NT2/D1 (cell line): ENCODE measurements around the gene DMD.
A peak's percentile ranks its signal among the peaks of the same experiment; 100 is the strongest.

Experiments used
- DNase-seq: peaks from one replicate; pipeline ENCODE4 v3.0.0-alpha.2; 2011; ENCODE audit warnings: low read depth, low spot score
- H3K27me3 ChIP-seq: 2 replicates; pipeline ENCODE4 v1.6.0; 2011; ENCODE audit warnings: mild to moderate bottlenecking; ENCODE audit not compliant: insufficient read length, insufficient read depth
- H3K36me3 ChIP-seq: 2 replicates; pipeline ENCODE4 v1.6.1; 2011; ENCODE audit warnings: mild to moderate bottlenecking, low read length, mixed read lengths; ENCODE audit not compliant: insufficient read depth, insufficient read length
- H3K4me1 ChIP-seq: 2 replicates; pipeline ENCODE4 v1.5.1; 2011; ENCODE audit not compliant: insufficient read depth, insufficient read length
- H3K4me3 ChIP-seq: 2 replicates; pipeline ENCODE4 v1.5.1; 2011; ENCODE audit warnings: low read depth; ENCODE audit not compliant: insufficient read length
- H3K9ac ChIP-seq: 2 replicates; pipeline ENCODE4 v1.6.0; 2011; ENCODE audit warnings: low read depth; ENCODE audit not compliant: insufficient read length
- H3K9me3 ChIP-seq: 2 replicates; pipeline ENCODE4 v1.5.1; 2011; ENCODE audit warnings: mild to moderate bottlenecking, low read length; ENCODE audit not compliant: insufficient read depth
- SUZ12 ChIP-seq: IDR thresholded peaks from 2 replicates; pipeline ENCODE4 v1.6.1; 2011; ENCODE audit not compliant: insufficient read length, insufficient read depth; ENCODE audit errors: extremely low read depth
- YY1 ChIP-seq: IDR thresholded peaks from 2 replicates; pipeline ENCODE4 v1.6.1; 2011; ENCODE audit not compliant: insufficient read length, insufficient read depth
- ZNF274 ChIP-seq: IDR thresholded peaks from 2 replicates; pipeline ENCODE4 v1.6.1; 2011; ENCODE audit warnings: mild to moderate bottlenecking, low read depth, low read length

The DMD gene

GRCh38 chrX:32451954-32452695, 759.2 kb downstream of the DMD start:
- DNase-seq = no peak
- no peaks in the 10 kb centered on the region for H3K4me1 ChIP-seq
- H3K27me3 ChIP-seq = no peaks in the 10 kb centered on the region
- no peak overlapping the region for H3K4me3 ChIP-seq
- H3K36me3 ChIP-seq = no peaks in the 10 kb centered on the region
- TF ChIP-seq ZNF274 (no peak), SUZ12 (no peak), YY1 (no peak)
- no peak overlapping the region for H3K9ac ChIP-seq
- H3K9me3 ChIP-seq = no peaks in the 10 kb centered on the region

- H3K36me3 ChIP-seq = no peaks in the 10 kb centered on the region
- H3K9ac ChIP-seq = no peak overlapping the region
- TF ChIP-seq ZNF274 (no peak), SUZ12 (no peak), YY1 (no peak)
- H3K4me1 ChIP-seq = no peaks in the 10 kb centered on the region
- no peaks in the 10 kb centered on the region for H3K9me3 ChIP-seq
- no peak overlapping the region for H3K4me3 ChIP-seq
- no peaks in the 10 kb centered on the region for H3K27me3 ChIP-seq
- no peak for DNase-seq
Measured at GRCh38 chrX:32448945-32449344, 762.4 kb downstream of the DMD start.

- no peak for DNase-seq
- no peak overlapping the region for H3K4me3 ChIP-seq
- no peaks in the 10 kb centered on the region for H3K9me3 ChIP-seq
Measured at GRCh38 chrX:32448320-32448719, 763.0 kb downstream of the DMD start.

GRCh38 chrX:32447640-32448039, 763.7 kb downstream of the DMD start:
- Histone ChIP-seq H3K4me1 (no peaks in the 10 kb centered on the region), H3K9ac (no peak overlapping the region), H3K4me3 (no peak overlapping the region), H3K9me3 (no peaks in the 10 kb centered on the region), H3K27me3 (no peaks in the 10 kb centered on the region), H3K36me3 (no peaks in the 10 kb centered on the region)
- TF ChIP-seq SUZ12 = no peak
- TF ChIP-seq ZNF274 = no peak
- TF ChIP-seq YY1 = no peak
- DNase-seq = no peak

More at GRCh38 chrX:32448320-32448719, 763.0 kb downstream of the DMD start:
- no peaks in the 10 kb centered on the region for H3K27me3 ChIP-seq
- no peaks in the 10 kb centered on the region for H3K36me3 ChIP-seq
- no peak overlapping the region for H3K9ac ChIP-seq
- TF ChIP-seq SUZ12 = no peak
- TF ChIP-seq ZNF274 = no peak
- no peak for TF ChIP-seq YY1
- no peaks in the 10 kb centered on the region for H3K4me1 ChIP-seq

GRCh38 chrX:32443841-32444240, 767.5 kb downstream of the DMD start:
- Histone ChIP-seq H3K27me3 (no peaks in the 10 kb centered on the region), H3K4me3 (no peak overlapping the region), H3K9me3 (no peaks in the 10 kb centered on the region), H3K4me1 (no peaks in the 10 kb centered on the region), H3K9ac (no peak overlapping the region), H3K36me3 (no peaks in the 10 kb centered on the region)
- no peak for TF ChIP-seq SUZ12
- no peak for TF ChIP-seq YY1
- TF ChIP-seq ZNF274 = no peak
- DNase-seq = no peak

- H3K9me3 ChIP-seq = no peaks in the 10 kb centered on the region
- TF ChIP-seq YY1 (no peak), SUZ12 (no peak), ZNF274 (no peak)
- no peak for DNase-seq
- H3K4me3 ChIP-seq = no peak overlapping the region
- H3K27me3 ChIP-seq = no peaks in the 10 kb centered on the region
- no peaks in the 10 kb centered on the region for H3K4me1 ChIP-seq
- no peaks in the 10 kb centered on the region for H3K36me3 ChIP-seq
- no peak overlapping the region for H3K9ac ChIP-seq
Measured at GRCh38 chrX:32421266-32421665, 790.1 kb downstream of the DMD start.

GRCh38 chrX:32408389-32408788, 803.0 kb downstream of the DMD start:
- Histone ChIP-seq H3K4me1 (no peaks in the 10 kb centered on the region), H3K4me3 (no peak overlapping the region), H3K36me3 (no peaks in the 10 kb centered on the region), H3K9ac (no peak overlapping the region), H3K27me3 (no peaks in the 10 kb centered on the region), H3K9me3 (no peaks in the 10 kb centered on the region)
- DNase-seq = peak; percentile 8
- TF ChIP-seq SUZ12 (no peak), YY1 (no peak), ZNF274 (no peak)
